CD14-positive monocyte (primary cell): ENCODE measurements around the gene ACLY. TPM values are rescaled to one million over a fixed set of nuclear protein-coding genes. Genes with fewer than 3 reads are reported as not detected.

Experiments used
- DNase-seq, 3 donors: peaks; one replicate each; pipeline ENCODE4 v3.0.0-alpha.2; 2011 to 2022
- H2AFZ ChIP-seq: 2 replicates; pipeline ENCODE4 v1.6.0; 2012; ENCODE audit warnings: mild to moderate bottlenecking, low read depth, low read length, inconsistent platforms; ENCODE audit not compliant: insufficient read depth, poor library complexity, severe bottlenecking
- H3K27ac ChIP-seq, 2 donors: 1 replicate in 1 of 2; 2 replicates in 1 of 2; pipeline ENCODE4 v1.5.1; 2012 to 2013; ENCODE audit warnings: low read length in 2 of 2, control low read depth in 1 of 2, inconsistent platforms in 1 of 2, low read depth in 1 of 2, mild to moderate bottlenecking in 1 of 2
- H3K27me3 ChIP-seq, 2 donors: one replicate each; pipeline versions ENCODE4 v1.6.0 to v1.6.1; 2011 to 2013; ENCODE audit warnings: low read length in 2 of 2; ENCODE audit not compliant: control insufficient read depth in 2 of 2, insufficient read depth in 2 of 2
- H3K36me3 ChIP-seq, 2 donors: replicated peaks in 1 of 2; 1 replicate in 1 of 2; 2 replicates in 1 of 2; pipeline versions ENCODE4 v1.5.1 to v1.6.1; 2012 to 2013; ENCODE audit warnings: low read length in 2 of 2, control low read depth in 1 of 2, inconsistent platforms in 1 of 2, mild to moderate bottlenecking in 1 of 2; ENCODE audit not compliant: insufficient read depth in 2 of 2, control insufficient read depth in 1 of 2
- H3K4me1 ChIP-seq, 2 donors: 1 replicate in 1 of 2; 2 replicates in 1 of 2; pipeline versions ENCODE4 v1.5.1 to v1.6.1; 2012 to 2013; ENCODE audit warnings: low read length in 2 of 2, control low read depth in 1 of 2, inconsistent platforms in 1 of 2, mild to moderate bottlenecking in 1 of 2, moderate library complexity in 1 of 2; ENCODE audit not compliant: insufficient read depth in 2 of 2, control insufficient read depth in 1 of 2
- H3K4me2 ChIP-seq: replicated peaks from 2 replicates; pipeline ENCODE3; 2012; ENCODE audit warnings: low read length, moderate library complexity, mild to moderate bottlenecking; ENCODE audit not compliant: poor library complexity, severe bottlenecking; ENCODE audit errors: extremely low read depth
- H3K4me3 ChIP-seq, 3 experiments: fragments of 200-600 bp in 1 of 3; sonication (generic) in 1 of 3; replicated peaks in 1 of 3; 1 replicate in 2 of 3; 2 replicates in 1 of 3; pipeline ENCODE4 v1.5.1; 2011 to 2013; ENCODE audit warnings: low read length in 3 of 3, mild to moderate bottlenecking in 3 of 3, control low read depth in 2 of 3, low read depth in 2 of 3, inconsistent platforms in 1 of 3, moderate library complexity in 1 of 3
- H3K79me2 ChIP-seq: 2 replicates; pipeline ENCODE4 v1.6.0; 2012; ENCODE audit warnings: mild to moderate bottlenecking, control low read depth, inconsistent platforms, low read length, moderate library complexity; ENCODE audit not compliant: insufficient read depth
- H3K9ac ChIP-seq: 2 replicates; pipeline ENCODE4 v1.6.0; 2017; ENCODE audit warnings: low read length, mild to moderate bottlenecking; ENCODE audit not compliant: insufficient read depth, poor library complexity, severe bottlenecking
- H3K9me3 ChIP-seq, 2 donors: replicated peaks in 1 of 2; 1 replicate in 1 of 2; 2 replicates in 1 of 2; pipeline versions ENCODE4 v1.5.1 to v1.6.1; 2012 to 2013; ENCODE audit warnings: low read length in 2 of 2, control low read depth in 1 of 2; ENCODE audit not compliant: control insufficient read depth in 1 of 2, insufficient read depth in 1 of 2
- H4K20me1 ChIP-seq: 2 replicates; pipeline ENCODE4 v1.6.0; 2012; ENCODE audit warnings: mild to moderate bottlenecking, low read length, control low read depth, moderate library complexity; ENCODE audit not compliant: insufficient read depth
- H3K27ac Mint-ChIP-seq, 7 donors: one replicate each; pipeline ENCODE4 v1.8.0; 2020; ENCODE audit warnings: mild to moderate bottlenecking in 7 of 7, mixed read lengths in 7 of 7, moderate library complexity in 6 of 7, inconsistent platforms in 2 of 7
- H3K27me3 Mint-ChIP-seq, 3 donors: one replicate each; pipeline ENCODE4 v1.8.0; 2021 to 2022; ENCODE audit warnings: low read depth in 3 of 3, mild to moderate bottlenecking in 3 of 3, mixed read lengths in 3 of 3, moderate library complexity in 3 of 3, inconsistent platforms in 1 of 3
- H3K36me3 Mint-ChIP-seq, 2 donors: one replicate each; pipeline ENCODE4 v1.8.0; 2020; ENCODE audit warnings: mixed read lengths in 2 of 2, inconsistent platforms in 1 of 2, mild to moderate bottlenecking in 1 of 2
- H3K4me1 Mint-ChIP-seq: one replicate; pipeline ENCODE4 v1.8.0; 2020; ENCODE audit warnings: mild to moderate bottlenecking, mixed read lengths
- H3K4me3 Mint-ChIP-seq, 2 donors: one replicate each; pipeline ENCODE4 v1.8.0; 2020; ENCODE audit warnings: mild to moderate bottlenecking in 2 of 2, mixed read lengths in 2 of 2, moderate library complexity in 1 of 2
- H3K9me3 Mint-ChIP-seq, 7 donors: one replicate each; pipeline ENCODE4 v1.8.0; 2020 to 2022; ENCODE audit warnings: mixed read lengths in 7 of 7, mild to moderate bottlenecking in 6 of 7, moderate library complexity in 6 of 7, inconsistent platforms in 2 of 7
- WGBS: methylation state at CpG from one replicate; pipeline ENCODE4 v1.1.5; 2013; ENCODE audit warnings: missing lambda C conversion rate; ENCODE audit not compliant: insufficient coverage; 5-methylcytosine and 5-hydroxymethylcytosine counted together
- intact Hi-C, 2 donors: fragments of 100-400 bp; cut with micrococcal nuclease; formaldehyde crosslinking; loops; one replicate each; pipeline versions ENCODE4 v1.15.0 to v1.15.1; 2023
- polyA minus RNA-seq: library from RNA; depleted of rRNA, polyadenylated mRNA; stranded (reverse); fragments of >200 nt; gene quantifications from 2 replicates; pipeline ENCODE4 v1.2.3, GENCODE V29; 2012
- polyA plus RNA-seq, 3 donors: library from polyadenylated mRNA; depleted of rRNA in 1 of 3; unstranded in 2 of 3; stranded (reverse) in 1 of 3; fragments of 300-500 nt in 2 of 3; fragments of >200 nt in 1 of 3; fragmentation: Illumina TruSeq in 2 of 3; gene quantifications; 1 replicate in 2 of 3; 2 replicates in 1 of 3; pipeline ENCODE4 v1.2.3, GENCODE V29; 2012 to 2021
- total RNA-seq, 12 experiments: library from RNA in 1 of 12; stranded (reverse) in 1 of 12; fragments of 120-200 nt in 1 of 12; gene quantifications; one replicate each; pipeline ENCODE4 v1.2.4 and lab custom pipeline; 2013 to 2026; ENCODE audit warnings: mixed read lengths in 6 of 12, inconsistent platforms in 1 of 12
- TF ChIP-seq, protein P1 (sequence below): fragments of 200-600 bp; IDR thresholded peaks from one replicate; pipeline ENCODE4 v1.8.0; 2022; ENCODE audit warnings: antibody characterized with exemption, mild to moderate bottlenecking

ACLY gene
- total RNA-seq (2013): 51.9 TPM
- polyA plus RNA-seq: 10 to 100 TPM; 41.0 to 48.3 (median 45.1) TPM
- polyA minus RNA-seq: 39.1 and 64.3 TPM in 2 replicates
- 31.4 to 96.0 (median 86.7) reads per million in 11 experiments for total RNA-seq (lab: John Stamatoyannopoulos, UW)

DNA sequence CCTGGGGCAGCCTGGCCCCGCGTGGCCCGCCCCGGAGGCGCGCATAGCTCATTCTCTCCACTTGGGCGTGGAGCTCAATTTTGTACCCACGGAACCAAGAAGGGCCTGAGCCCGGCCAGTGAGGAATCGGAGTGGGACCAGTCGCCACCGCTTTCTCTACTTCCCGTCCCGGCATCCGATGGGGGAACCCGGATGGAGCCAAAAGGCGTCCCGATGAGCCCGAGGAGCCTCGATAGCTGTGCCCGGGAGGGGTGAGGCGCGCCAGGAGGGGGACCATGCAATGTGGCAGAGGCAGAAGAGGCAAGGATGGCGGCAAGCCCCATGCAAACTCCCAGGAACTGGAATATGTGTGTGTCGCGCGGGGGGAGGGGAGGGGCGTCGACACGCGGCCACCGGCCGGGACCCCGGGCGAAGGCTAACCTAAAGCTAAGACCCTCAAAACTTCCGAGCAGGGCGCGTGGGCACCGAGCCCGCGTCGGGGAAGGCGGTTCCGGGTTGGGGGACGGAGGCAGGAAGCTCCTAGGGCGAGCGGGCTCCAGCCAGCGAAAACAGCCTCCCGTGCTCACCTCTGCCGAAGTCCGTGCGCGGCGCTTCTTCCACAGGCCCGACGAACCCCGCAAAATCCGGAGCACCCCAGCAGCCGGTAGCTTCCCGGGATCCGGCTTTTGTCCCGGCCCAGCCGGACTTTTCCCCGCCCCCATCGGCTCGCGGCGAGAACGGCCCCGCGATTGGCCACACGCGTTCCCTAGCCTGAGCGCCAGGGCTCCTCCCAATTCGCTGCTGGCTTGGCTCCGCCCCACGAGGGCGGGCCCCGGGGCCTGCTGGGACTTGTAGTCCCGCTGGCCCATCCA is at the start of gene ACLY:
Gene ACLY (minus strand): TSS at position 638 of the 851 bp plus-strand sequence. CDS start 5,078 bp downstream, outside the sequence.
- Mint-ChIP-seq H3K4me1 (peaks cover 34% of the 10 kb centered on the region), H3K36me3 (peaks cover 7 to 15% of the 10 kb centered on the region in 2 donors), H3K4me3 (peak within 1 kb of the TSS; percentile 94 to 96), H3K9me3 (no peaks in the 10 kb centered on the region), H3K27me3 (peaks cover 0 to 2% (median 0%) of the 10 kb centered on the region in 3 donors), H3K27ac (peak within 1 kb of the TSS; percentile 81 to 93 (median 82))
- peaks cover 47% of the 10 kb centered on the region for H4K20me1 ChIP-seq
- peaks cover 6 to 10% of the 10 kb centered on the region in 2 donors for H3K36me3 ChIP-seq
- H3K4me1 ChIP-seq: peaks cover 21 to 24% of the 10 kb centered on the region in 2 donors
- no peaks in the 10 kb centered on the region for H3K9me3 ChIP-seq
- H3K4me2 ChIP-seq: peak within 1 kb of the TSS; percentile 91
- peak; percentile 89 to 96 (median 92) for DNase-seq
- peaks cover 53% of the 10 kb centered on the region for H3K79me2 ChIP-seq
- peak within 1 kb of the TSS; percentile 86 for H3K9ac ChIP-seq
- intact Hi-C loops: loop anchor here in 1 of 2 donors (5.0 kb wide), 1 partner anchor 194 kb away; the partner anchor contains the start of gene DHX58
- WGBS: under 1% methylated on average over 67 of the region's 80 CpGs
- TF ChIP-seq, protein P1, sequence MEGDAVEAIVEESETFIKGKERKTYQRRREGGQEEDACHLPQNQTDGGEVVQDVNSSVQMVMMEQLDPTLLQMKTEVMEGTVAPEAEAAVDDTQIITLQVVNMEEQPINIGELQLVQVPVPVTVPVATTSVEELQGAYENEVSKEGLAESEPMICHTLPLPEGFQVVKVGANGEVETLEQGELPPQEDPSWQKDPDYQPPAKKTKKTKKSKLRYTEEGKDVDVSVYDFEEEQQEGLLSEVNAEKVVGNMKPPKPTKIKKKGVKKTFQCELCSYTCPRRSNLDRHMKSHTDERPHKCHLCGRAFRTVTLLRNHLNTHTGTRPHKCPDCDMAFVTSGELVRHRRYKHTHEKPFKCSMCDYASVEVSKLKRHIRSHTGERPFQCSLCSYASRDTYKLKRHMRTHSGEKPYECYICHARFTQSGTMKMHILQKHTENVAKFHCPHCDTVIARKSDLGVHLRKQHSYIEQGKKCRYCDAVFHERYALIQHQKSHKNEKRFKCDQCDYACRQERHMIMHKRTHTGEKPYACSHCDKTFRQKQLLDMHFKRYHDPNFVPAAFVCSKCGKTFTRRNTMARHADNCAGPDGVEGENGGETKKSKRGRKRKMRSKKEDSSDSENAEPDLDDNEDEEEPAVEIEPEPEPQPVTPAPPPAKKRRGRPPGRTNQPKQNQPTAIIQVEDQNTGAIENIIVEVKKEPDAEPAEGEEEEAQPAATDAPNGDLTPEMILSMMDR: no peak
- peak within 1 kb of the TSS; percentile 64 to 90 for H3K27ac ChIP-seq
- H2AFZ ChIP-seq: peak within 1 kb of the TSS; percentile 97
- H3K4me3 ChIP-seq: peak within 1 kb of the TSS; percentile 65 to 99 (median 85)
- no peaks in the 10 kb centered on the region for H3K27me3 ChIP-seq

DNA sequence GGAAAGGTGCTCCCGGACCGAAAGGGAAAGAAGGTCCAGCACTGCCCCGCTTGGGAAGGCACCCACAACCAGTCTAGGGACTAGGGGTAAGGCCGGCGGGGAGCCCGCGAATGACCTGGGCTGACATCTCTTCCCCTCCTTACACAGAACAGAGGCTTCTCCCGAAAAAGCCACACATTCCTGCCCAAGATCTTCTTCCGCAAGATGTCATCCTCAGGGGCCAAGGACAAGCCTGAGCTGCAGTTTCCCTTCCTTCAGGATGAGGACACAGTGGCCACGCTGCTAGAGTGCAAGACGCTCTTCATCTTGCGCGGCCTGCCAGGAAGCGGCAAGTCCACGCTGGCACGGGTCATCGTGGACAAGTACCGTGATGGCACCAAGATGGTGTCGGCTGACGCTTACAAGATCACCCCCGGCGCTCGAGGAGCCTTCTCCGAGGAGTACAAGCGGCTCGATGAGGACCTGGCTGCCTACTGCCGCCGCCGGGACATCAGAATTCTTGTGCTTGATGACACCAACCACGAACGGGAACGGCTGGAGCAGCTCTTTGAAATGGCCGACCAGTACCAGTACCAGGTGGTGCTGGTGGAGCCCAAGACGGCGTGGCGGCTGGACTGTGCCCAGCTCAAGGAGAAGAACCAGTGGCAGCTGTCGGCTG is 49.3 kb upstream of the ACLY start:
- no peak for DNase-seq
- Mint-ChIP-seq H3K4me3 (peak overlapping the region; percentile 73 to 87), H3K9me3 (no peaks in the 10 kb centered on the region), H3K27ac (peak overlapping the region in 5 of 7 donors; percentile 29 to 80 (median 48)), H3K27me3 (peaks cover 0 to 2% (median 0%) of the 10 kb centered on the region in 3 donors), H3K36me3 (peaks cover 13 to 34% of the 10 kb centered on the region in 2 donors), H3K4me1 (peaks cover 46% of the 10 kb centered on the region)
- 93% methylated on average over 28 of the region's 37 CpGs for WGBS
- H3K9me3 ChIP-seq: no peaks in the 10 kb centered on the region
- H3K79me2 ChIP-seq: peaks cover 56% of the 10 kb centered on the region
- H3K4me2 ChIP-seq: peak overlapping the region; percentile 89
- H3K4me3 ChIP-seq: peak overlapping the region in 1 of 3 experiments; percentile 92
- no peak overlapping the region for H2AFZ ChIP-seq
- no peak overlapping the region for H3K9ac ChIP-seq
- H3K27me3 ChIP-seq: no peaks in the 10 kb centered on the region
- H3K36me3 ChIP-seq: peaks cover 23 to 40% of the 10 kb centered on the region in 2 donors
- H4K20me1 ChIP-seq: peaks cover 61% of the 10 kb centered on the region
- H3K4me1 ChIP-seq: peaks cover 19 to 40% of the 10 kb centered on the region in 2 donors
- H3K27ac ChIP-seq: peak overlapping the region in 1 of 2 donors; percentile 83
- TF ChIP-seq, protein P1: no peak
- intact Hi-C loops: loop anchor here in 1 of 2 donors (2.0 to 5.0 kb wide), 2 partner anchors 44 to 187 kb away; partner anchors contain the start of gene RAB5C
